ENCODE results near the gene CNTN4. TPM values are rescaled to one million over a fixed set of nuclear protein-coding genes. Genes with fewer than 3 reads are reported as not detected.

CNTN4 gene
- total RNA-seq, 1 experiment from 2014 or later: not detected

GRCh38 chr3:3082234-3082924 lies 983.7 kb downstream of the CNTN4 start:
- no peaks in the 10 kb centered on the region for H3K27me3 ChIP-seq
- H3K9me3 ChIP-seq: no peaks in the 10 kb centered on the region
- DNase-seq: no peak
- no peak overlapping the region for H3K4me3 ChIP-seq
- H3K36me3 ChIP-seq: no peaks in the 10 kb centered on the region

GRCh38 chr3:3084890-3085289 lies 986.2 kb downstream of the CNTN4 start:
- Histone ChIP-seq H3K4me3 (no peak overlapping the region), H3K9me3 (no peaks in the 10 kb centered on the region)
- no peak for DNase-seq

GRCh38 chr3:3085782-3086181 lies 987.1 kb downstream of the CNTN4 start:
- Histone ChIP-seq H3K27me3 (no peaks in the 10 kb centered on the region), H3K9me3 (no peaks in the 10 kb centered on the region), H3K36me3 (no peaks in the 10 kb centered on the region), H3K4me3 (no peak overlapping the region)
- DNase-seq: no peak

More at GRCh38 chr3:3084890-3085289, 986.2 kb downstream of the CNTN4 start:
- no peaks in the 10 kb centered on the region for H3K27me3 ChIP-seq
- H3K36me3 ChIP-seq: no peaks in the 10 kb centered on the region

GRCh38 chr3:3086239-3086638 lies 987.6 kb downstream of the CNTN4 start:
- H3K9me3 ChIP-seq: no peaks in the 10 kb centered on the region

GRCh38 chr3:3087279-3087678 lies 988.6 kb downstream of the CNTN4 start:
- Histone ChIP-seq H3K4me3 (no peak overlapping the region), H3K9me3 (no peaks in the 10 kb centered on the region), H3K27me3 (no peaks in the 10 kb centered on the region), H3K36me3 (no peaks in the 10 kb centered on the region)
- DNase-seq: no peak

More at GRCh38 chr3:3086239-3086638, 987.6 kb downstream of the CNTN4 start:
- no peaks in the 10 kb centered on the region for H3K36me3 ChIP-seq
- DNase-seq: no peak
- H3K27me3 ChIP-seq: no peaks in the 10 kb centered on the region
- H3K4me3 ChIP-seq: no peak overlapping the region

- no peak for DNase-seq
- Histone ChIP-seq H3K36me3 (no peaks in the 10 kb centered on the region), H3K4me3 (no peak overlapping the region), H3K27me3 (no peaks in the 10 kb centered on the region), H3K9me3 (no peaks in the 10 kb centered on the region)
Observed at GRCh38 chr3:3087716-3088465, 989.2 kb downstream of the CNTN4 start.

GRCh38 chr3:3089017-3089416 lies 990.4 kb downstream of the CNTN4 start:
- Histone ChIP-seq H3K27me3 (no peaks in the 10 kb centered on the region), H3K9me3 (no peaks in the 10 kb centered on the region), H3K36me3 (no peaks in the 10 kb centered on the region), H3K4me3 (no peak overlapping the region)
- no peak for DNase-seq

- H3K27me3 ChIP-seq: no peaks in the 10 kb centered on the region
- H3K4me3 ChIP-seq: no peak overlapping the region
- no peak for DNase-seq
- H3K9me3 ChIP-seq: no peaks in the 10 kb centered on the region
- no peaks in the 10 kb centered on the region for H3K36me3 ChIP-seq
Observed at GRCh38 chr3:3097958-3098357, 999.3 kb downstream of the CNTN4 start.

- no peak overlapping the region for H3K4me3 ChIP-seq
- H3K9me3 ChIP-seq: no peaks in the 10 kb centered on the region
- no peaks in the 10 kb centered on the region for H3K36me3 ChIP-seq
- no peaks in the 10 kb centered on the region for H3K27me3 ChIP-seq
- DNase-seq: no peak
Observed at GRCh38 chr3:3101660-3102458, 1003.2 kb downstream of the CNTN4 start.

- H3K36me3 ChIP-seq: no peaks in the 10 kb centered on the region
- no peak for DNase-seq
- no peak overlapping the region for H3K4me3 ChIP-seq
- no peaks in the 10 kb centered on the region for H3K9me3 ChIP-seq
- H3K27me3 ChIP-seq: no peaks in the 10 kb centered on the region
Observed at GRCh38 chr3:3102751-3103150, 1004.1 kb downstream of the CNTN4 start.

GRCh38 chr3:3105246-3105645 lies 1006.6 kb downstream of the CNTN4 start:
- H3K27me3 ChIP-seq: no peaks in the 10 kb centered on the region
- DNase-seq: no peak
- H3K9me3 ChIP-seq: no peaks in the 10 kb centered on the region
- no peaks in the 10 kb centered on the region for H3K36me3 ChIP-seq
- H3K4me3 ChIP-seq: no peak overlapping the region

GRCh38 chr3:3105815-3106214 lies 1007.1 kb downstream of the CNTN4 start:
- Histone ChIP-seq H3K9me3 (no peaks in the 10 kb centered on the region), H3K36me3 (no peaks in the 10 kb centered on the region), H3K4me3 (no peak overlapping the region), H3K27me3 (no peaks in the 10 kb centered on the region)
- no peak for DNase-seq

GRCh38 chr3:3107181-3107580 lies 1008.5 kb downstream of the CNTN4 start:
- H3K9me3 ChIP-seq: no peaks in the 10 kb centered on the region
- DNase-seq: no peak
- H3K27me3 ChIP-seq: no peaks in the 10 kb centered on the region
- H3K4me3 ChIP-seq: no peak overlapping the region
- H3K36me3 ChIP-seq: no peaks in the 10 kb centered on the region

Data from MG63 (cell line).